Adipocyte (in vitro differentiated cells): ENCODE results near the gene ALCAM.

Experiments used
- DNase-seq: peaks from one replicate; pipeline ENCODE4 v3.0.0-alpha.2; 2015; ENCODE audit warnings: low read depth
- H3K27me3 ChIP-seq: replicated peaks from 2 replicates; pipeline ENCODE4 v1.7.0; 2013; ENCODE audit warnings: mild to moderate bottlenecking, low read length, moderate library complexity; ENCODE audit not compliant: control insufficient read depth, insufficient read depth
- H3K36me3 ChIP-seq: 2 replicates; pipeline ENCODE4 v1.7.0; 2013; ENCODE audit warnings: low read length, mild to moderate bottlenecking, moderate library complexity; ENCODE audit not compliant: control insufficient read depth, insufficient read depth, severe bottlenecking
- H3K4me1 ChIP-seq: 2 replicates; pipeline ENCODE4 v1.7.0; 2013; ENCODE audit warnings: mild to moderate bottlenecking, low read length, moderate library complexity; ENCODE audit not compliant: control insufficient read depth, insufficient read depth
- H3K4me3 ChIP-seq: 2 replicates; pipeline ENCODE4 v1.7.0; 2013; ENCODE audit warnings: mild to moderate bottlenecking, low read length, moderate library complexity
- H3K9ac ChIP-seq: 2 replicates; pipeline ENCODE4 v1.7.0; 2013; ENCODE audit warnings: mild to moderate bottlenecking, low read length, moderate library complexity
- H3K9me3 ChIP-seq: 2 replicates; pipeline ENCODE4 v1.7.0; 2013; ENCODE audit warnings: mild to moderate bottlenecking, low read length, moderate library complexity; ENCODE audit not compliant: control insufficient read depth

Gene ALCAM

GRCh38 chr3:105435277-105435676 lies 68.6 kb downstream of the ALCAM start:
- DNase-seq: no peak
- no peak overlapping the region for H3K4me3 ChIP-seq
- H3K27me3 ChIP-seq: no peaks in the 10 kb centered on the region
- no peaks in the 10 kb centered on the region for H3K9me3 ChIP-seq
- peaks cover 14% of the 10 kb centered on the region for H3K4me1 ChIP-seq
- no peak overlapping the region for H3K9ac ChIP-seq
- no peaks in the 10 kb centered on the region for H3K36me3 ChIP-seq

- Histone ChIP-seq H3K9me3 (no peaks in the 10 kb centered on the region), H3K36me3 (no peaks in the 10 kb centered on the region), H3K4me1 (peaks cover 14% of the 10 kb centered on the region), H3K27me3 (no peaks in the 10 kb centered on the region), H3K4me3 (no peak overlapping the region), H3K9ac (no peak overlapping the region)
- no peak for DNase-seq
Measured at GRCh38 chr3:105436687-105437086, 70.0 kb downstream of the ALCAM start.

- H3K9ac ChIP-seq: no peak overlapping the region
- H3K9me3 ChIP-seq: no peaks in the 10 kb centered on the region
- no peaks in the 10 kb centered on the region for H3K27me3 ChIP-seq
- no peak for DNase-seq
- H3K36me3 ChIP-seq: no peaks in the 10 kb centered on the region
- peaks cover 14% of the 10 kb centered on the region for H3K4me1 ChIP-seq
- no peak overlapping the region for H3K4me3 ChIP-seq
Measured at GRCh38 chr3:105440113-105440512, 73.4 kb downstream of the ALCAM start.

GRCh38 chr3:105444725-105445124 lies 78.0 kb downstream of the ALCAM start:
- no peak overlapping the region for H3K9ac ChIP-seq
- H3K4me1 ChIP-seq: peaks cover 2% of the 10 kb centered on the region
- H3K9me3 ChIP-seq: no peaks in the 10 kb centered on the region
- no peak overlapping the region for H3K4me3 ChIP-seq
- H3K27me3 ChIP-seq: no peaks in the 10 kb centered on the region
- H3K36me3 ChIP-seq: no peaks in the 10 kb centered on the region
- DNase-seq: peak; percentile 29

- Histone ChIP-seq H3K9me3 (no peaks in the 10 kb centered on the region), H3K4me1 (no peaks in the 10 kb centered on the region), H3K27me3 (no peaks in the 10 kb centered on the region), H3K9ac (no peak overlapping the region), H3K36me3 (no peaks in the 10 kb centered on the region), H3K4me3 (no peak overlapping the region)
- DNase-seq: peak; percentile 32
Measured at GRCh38 chr3:105448338-105448982, 81.8 kb downstream of the ALCAM start.

GRCh38 chr3:105449414-105449813 lies 82.7 kb downstream of the ALCAM start:
- no peak overlapping the region for H3K9ac ChIP-seq
- no peaks in the 10 kb centered on the region for H3K27me3 ChIP-seq
- H3K4me1 ChIP-seq: no peaks in the 10 kb centered on the region
- no peaks in the 10 kb centered on the region for H3K36me3 ChIP-seq
- DNase-seq: no peak
- H3K4me3 ChIP-seq: no peak overlapping the region
- H3K9me3 ChIP-seq: no peaks in the 10 kb centered on the region

- H3K9ac ChIP-seq: no peak overlapping the region
- H3K27me3 ChIP-seq: no peaks in the 10 kb centered on the region
- H3K9me3 ChIP-seq: no peaks in the 10 kb centered on the region
- H3K4me1 ChIP-seq: peaks cover 24% of the 10 kb centered on the region
- no peak overlapping the region for H3K4me3 ChIP-seq
- DNase-seq: no peak
- peaks cover 5% of the 10 kb centered on the region for H3K36me3 ChIP-seq
Measured at GRCh38 chr3:105456017-105456416, 89.3 kb downstream of the ALCAM start.

GRCh38 chr3:105458518-105459215 lies 92.0 kb downstream of the ALCAM start:
- Histone ChIP-seq H3K27me3 (no peaks in the 10 kb centered on the region), H3K9me3 (no peaks in the 10 kb centered on the region), H3K4me3 (no peak overlapping the region), H3K36me3 (peaks cover 5% of the 10 kb centered on the region), H3K9ac (no peak overlapping the region), H3K4me1 (peaks cover 28% of the 10 kb centered on the region)
- no peak for DNase-seq

GRCh38 chr3:105459566-105460290 lies 93.0 kb downstream of the ALCAM start:
- no peak overlapping the region for H3K4me3 ChIP-seq
- no peak for DNase-seq

GRCh38 chr3:105463620-105464019 lies 96.9 kb downstream of the ALCAM start:
- H3K9ac ChIP-seq: no peak overlapping the region
- H3K27me3 ChIP-seq: no peaks in the 10 kb centered on the region
- no peaks in the 10 kb centered on the region for H3K9me3 ChIP-seq
- no peak for DNase-seq
- H3K4me3 ChIP-seq: no peak overlapping the region
- no peaks in the 10 kb centered on the region for H3K36me3 ChIP-seq
- H3K4me1 ChIP-seq: peaks cover 43% of the 10 kb centered on the region

More at GRCh38 chr3:105459566-105460290, 93.0 kb downstream of the ALCAM start:
- Histone ChIP-seq H3K4me1 (peaks cover 28% of the 10 kb centered on the region), H3K9ac (no peak overlapping the region), H3K27me3 (no peaks in the 10 kb centered on the region), H3K36me3 (peaks cover 5% of the 10 kb centered on the region), H3K9me3 (no peaks in the 10 kb centered on the region)

- H3K9me3 ChIP-seq: no peaks in the 10 kb centered on the region
- no peak overlapping the region for H3K4me3 ChIP-seq
- DNase-seq: no peak
- H3K27me3 ChIP-seq: no peaks in the 10 kb centered on the region
- H3K9ac ChIP-seq: no peak overlapping the region
- no peaks in the 10 kb centered on the region for H3K36me3 ChIP-seq
- peaks cover 26% of the 10 kb centered on the region for H3K4me1 ChIP-seq
Measured at GRCh38 chr3:105465251-105465853, 98.6 kb downstream of the ALCAM start.
